ENCODE measurements around the gene BSG.

The BSG gene

GRCh38 chr19:566844-567243 lies 5.6 kb upstream of the BSG start:
- Histone ChIP-seq H3K4me3 (ENCODE audit: low read depth, low read length) (no peak overlapping the region), H3K27me3 (ENCODE audit: insufficient read depth, low read depth, severe bottlenecking) (no peaks in the 10 kb centered on the region), H3K9me3 (ENCODE audit: severe bottlenecking) (peaks cover 5% of the 10 kb centered on the region), H3K36me3 (peaks cover 10% of the 10 kb centered on the region), H3K27ac (no peak overlapping the region)
- DNase-seq = no peak
- no peak for TF ChIP-seq CTCF (IDR thresholded peaks at IDR 0.05; ENCODE audit: low read depth, low read length)

- H3K27me3 ChIP-seq (ENCODE audit: insufficient read depth, low read depth, severe bottlenecking) = no peaks in the 10 kb centered on the region
- DNase-seq = no peak
- no peak for TF ChIP-seq CTCF (IDR thresholded peaks at IDR 0.05; ENCODE audit: low read depth, low read length)
- H3K27ac ChIP-seq = no peak overlapping the region
- no peak overlapping the region for H3K4me3 ChIP-seq (ENCODE audit: low read depth, low read length)
- H3K9me3 ChIP-seq (ENCODE audit: severe bottlenecking) = peaks cover 5% of the 10 kb centered on the region
- H3K36me3 ChIP-seq = peaks cover 10% of the 10 kb centered on the region
Measured at GRCh38 chr19:567296-567900, 5.0 kb upstream of the BSG start.

GRCh38 chr19:570251-570686 lies 2.1 kb upstream of the BSG start:
- peak overlapping the region; percentile 59 for H3K27ac ChIP-seq
- DNase-seq = no peak
- no peak for TF ChIP-seq CTCF (IDR thresholded peaks at IDR 0.05; ENCODE audit: low read depth, low read length)
- H3K9me3 ChIP-seq (ENCODE audit: severe bottlenecking) = peaks cover 5% of the 10 kb centered on the region
- H3K27me3 ChIP-seq (ENCODE audit: insufficient read depth, low read depth, severe bottlenecking) = no peaks in the 10 kb centered on the region
- no peak overlapping the region for H3K4me3 ChIP-seq (ENCODE audit: low read depth, low read length)
- peaks cover 37% of the 10 kb centered on the region for H3K36me3 ChIP-seq

- Histone ChIP-seq H3K27ac (peak overlapping the region; percentile 99), H3K9me3 (ENCODE audit: severe bottlenecking) (peaks cover 5% of the 10 kb centered on the region), H3K4me3 (ENCODE audit: low read depth, low read length) (peak overlapping the region; percentile 79), H3K36me3 (peaks cover 42% of the 10 kb centered on the region), H3K27me3 (ENCODE audit: insufficient read depth, low read depth, severe bottlenecking) (no peaks in the 10 kb centered on the region)
- peak; percentile 85 for DNase-seq
- no peak for TF ChIP-seq CTCF (IDR thresholded peaks at IDR 0.05; ENCODE audit: low read depth, low read length)
Measured at GRCh38 chr19:570937-571565, 1.3 kb upstream of the BSG start.

GRCh38 chr19:571566-571974 lies 826 bp upstream of the BSG start:
- H3K9me3 ChIP-seq (ENCODE audit: severe bottlenecking) = peaks cover 5% of the 10 kb centered on the region
- TF ChIP-seq CTCF (IDR thresholded peaks at IDR 0.05; ENCODE audit: low read depth, low read length) = no peak
- peak overlapping the region; percentile 79 for H3K4me3 ChIP-seq (ENCODE audit: low read depth, low read length)
- no peaks in the 10 kb centered on the region for H3K27me3 ChIP-seq (ENCODE audit: insufficient read depth, low read depth, severe bottlenecking)
- no peak for DNase-seq
- H3K36me3 ChIP-seq = peaks cover 46% of the 10 kb centered on the region
- H3K27ac ChIP-seq = peak overlapping the region; percentile 99

All from WERI-Rb-1 (cell line).